GM19099 (cell line): ENCODE measurements around the gene EIPR1.

Source experiments
- POLR2A ChIP-seq: IDR thresholded peaks from 3 replicates; pipeline ENCODE4 v1.6.1; 2011; ENCODE audit warnings: low read depth; ENCODE audit not compliant: insufficient read length; ENCODE audit errors: extremely low read depth

EIPR1 gene

DNA sequence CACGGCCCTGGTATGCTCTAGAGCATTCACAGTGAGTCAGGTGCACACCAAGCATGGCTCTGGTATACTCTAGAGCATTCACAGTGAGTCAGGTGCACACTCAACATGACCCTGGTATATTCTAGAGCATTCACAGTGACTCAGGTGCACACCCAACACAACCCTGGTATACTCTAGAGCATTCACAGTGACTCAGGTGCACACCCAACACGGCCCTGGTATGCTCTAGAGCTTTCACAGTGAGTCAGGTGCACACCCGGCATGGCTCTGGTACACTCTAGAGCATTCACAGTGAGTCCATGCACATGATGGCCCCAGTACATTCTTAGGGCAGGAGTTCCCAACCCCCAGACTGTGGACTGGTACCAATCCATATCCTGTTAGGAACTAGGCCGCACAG lies 158.1 kb downstream of the EIPR1 start:
- no peak for TF ChIP-seq POLR2A

DNA sequence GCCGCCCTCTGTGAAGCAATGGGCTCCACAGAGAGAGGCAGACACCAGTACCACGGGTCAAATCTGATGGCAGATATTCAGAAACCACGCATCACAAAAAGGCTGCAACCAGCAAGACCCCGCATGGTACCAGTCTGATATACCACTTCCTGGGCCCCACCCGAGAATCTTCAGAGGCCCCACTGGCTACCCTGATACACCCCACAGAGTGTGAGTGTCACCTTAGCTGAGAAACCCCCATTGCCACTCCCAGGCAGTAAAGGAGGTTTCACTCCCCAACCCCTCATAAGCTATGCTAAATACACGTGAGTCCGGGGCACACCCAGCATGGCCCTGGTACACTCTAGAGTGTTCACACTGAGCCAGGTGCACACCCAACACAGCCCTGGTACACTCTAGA lies 160.0 kb downstream of the EIPR1 start:
- TF ChIP-seq POLR2A, result no peak

DNA sequence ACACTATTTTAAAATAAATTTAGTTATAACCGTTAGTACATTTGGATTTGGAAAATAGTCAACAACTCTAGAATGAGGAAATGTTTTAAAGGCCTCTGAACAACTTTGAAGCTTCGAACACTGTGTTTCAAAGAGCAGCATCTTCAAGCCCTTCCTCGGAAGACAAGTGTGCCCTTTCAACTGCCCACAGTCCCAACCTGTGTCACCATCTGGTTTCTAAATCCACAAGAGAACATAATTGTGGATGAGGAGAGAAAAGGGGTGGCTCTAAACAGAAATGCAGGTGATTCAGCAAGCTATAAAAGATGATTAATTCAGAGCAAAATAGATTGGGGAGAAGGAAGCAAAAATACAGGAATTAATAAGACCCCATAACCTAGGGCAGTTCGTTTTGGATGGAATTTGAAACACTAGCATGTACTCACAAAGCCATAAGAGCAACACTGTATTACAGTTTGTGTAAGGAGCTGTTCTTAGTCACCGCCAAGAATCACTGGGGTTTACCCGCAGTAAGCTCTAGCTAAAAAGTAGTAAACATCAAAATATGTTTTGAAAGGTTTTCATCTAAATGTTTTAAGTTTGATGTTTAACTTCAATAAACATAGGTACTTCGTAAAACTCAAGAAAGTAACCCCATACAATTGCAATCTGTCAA lies 160.7 kb downstream of the EIPR1 start:
- no peak for TF ChIP-seq POLR2A

DNA sequence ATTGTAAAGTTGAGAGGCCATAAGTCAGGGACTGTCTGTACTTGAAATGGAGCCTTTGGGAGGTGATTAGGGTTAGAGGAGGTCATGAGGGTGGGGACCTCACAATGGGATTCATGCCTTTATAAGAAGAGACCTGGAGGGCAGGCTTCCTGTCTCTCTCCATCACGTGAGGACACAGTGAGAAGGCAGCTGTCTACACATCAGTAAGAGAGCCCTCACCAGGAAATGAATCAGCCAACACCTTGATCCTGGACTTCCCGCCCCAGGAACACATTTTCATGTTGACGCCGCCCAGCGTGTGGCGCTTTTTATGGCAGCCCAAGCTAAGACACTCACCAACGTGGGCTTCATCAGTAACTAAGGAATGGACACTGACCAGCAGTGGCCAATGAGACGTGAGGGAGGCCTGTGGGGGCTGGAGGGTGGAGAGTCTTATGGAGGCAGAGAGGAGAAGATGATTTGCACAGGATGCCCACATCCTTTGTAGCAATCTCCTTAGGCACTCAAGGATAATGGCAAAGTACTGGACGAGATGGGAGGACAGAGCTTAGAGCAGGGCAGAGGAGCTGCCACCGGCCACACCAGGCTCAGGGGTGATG lies 162.7 kb downstream of the EIPR1 start:
- no peak for TF ChIP-seq POLR2A

DNA sequence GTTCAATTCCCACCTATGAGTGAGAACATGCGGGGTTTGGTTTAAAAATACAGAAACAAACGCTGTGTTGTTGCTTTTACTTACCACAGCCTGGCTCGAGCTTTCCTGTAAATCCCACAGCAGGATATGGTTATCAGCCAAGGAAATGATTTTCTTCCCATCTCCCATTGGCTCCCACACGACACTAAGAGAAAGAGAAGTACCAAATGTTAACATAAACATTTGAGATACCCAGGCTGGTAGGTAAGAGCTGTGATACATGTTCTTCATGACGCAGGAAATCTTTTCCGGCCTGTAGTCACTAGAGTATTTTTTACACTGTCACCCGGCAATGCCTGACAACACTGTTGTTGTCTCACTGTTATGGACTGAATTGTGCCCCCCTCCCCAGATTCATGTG lies 163.6 kb downstream of the EIPR1 start:
- TF ChIP-seq POLR2A, result no peak

DNA sequence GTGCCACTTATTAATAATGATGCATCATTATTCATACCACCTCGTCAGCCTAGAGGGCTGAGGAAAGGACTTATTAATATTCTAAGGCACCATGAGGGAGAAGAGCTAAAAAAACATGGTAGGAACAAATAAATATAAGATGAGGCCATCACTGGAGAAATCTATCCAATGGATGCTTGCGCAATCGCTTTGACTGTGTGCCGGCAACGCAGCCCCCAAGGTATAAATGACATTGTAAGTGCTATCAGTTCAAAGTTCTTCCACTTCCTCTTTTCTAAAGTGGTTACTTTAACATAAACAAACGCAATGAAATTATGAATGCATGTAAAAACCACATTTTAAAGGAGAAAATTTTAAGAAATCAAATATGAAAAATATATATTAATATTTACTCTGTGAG lies 164.6 kb downstream of the EIPR1 start:
- TF ChIP-seq POLR2A, result no peak

DNA sequence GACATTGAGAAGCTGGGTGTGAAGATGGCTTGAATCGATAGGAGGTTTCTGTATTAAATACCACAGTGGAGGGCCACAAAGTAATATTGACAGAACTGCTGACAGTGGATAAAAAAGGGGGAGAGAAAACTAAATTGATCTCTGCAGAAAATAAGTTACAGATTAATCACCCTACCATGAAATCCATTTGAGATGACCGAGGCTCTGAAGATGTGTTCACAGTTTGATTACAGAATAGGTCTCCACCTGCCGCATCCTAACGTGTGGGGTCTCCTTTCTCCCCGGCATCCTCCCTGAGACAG lies 165.6 kb downstream of the EIPR1 start:
- no peak for TF ChIP-seq POLR2A

DNA sequence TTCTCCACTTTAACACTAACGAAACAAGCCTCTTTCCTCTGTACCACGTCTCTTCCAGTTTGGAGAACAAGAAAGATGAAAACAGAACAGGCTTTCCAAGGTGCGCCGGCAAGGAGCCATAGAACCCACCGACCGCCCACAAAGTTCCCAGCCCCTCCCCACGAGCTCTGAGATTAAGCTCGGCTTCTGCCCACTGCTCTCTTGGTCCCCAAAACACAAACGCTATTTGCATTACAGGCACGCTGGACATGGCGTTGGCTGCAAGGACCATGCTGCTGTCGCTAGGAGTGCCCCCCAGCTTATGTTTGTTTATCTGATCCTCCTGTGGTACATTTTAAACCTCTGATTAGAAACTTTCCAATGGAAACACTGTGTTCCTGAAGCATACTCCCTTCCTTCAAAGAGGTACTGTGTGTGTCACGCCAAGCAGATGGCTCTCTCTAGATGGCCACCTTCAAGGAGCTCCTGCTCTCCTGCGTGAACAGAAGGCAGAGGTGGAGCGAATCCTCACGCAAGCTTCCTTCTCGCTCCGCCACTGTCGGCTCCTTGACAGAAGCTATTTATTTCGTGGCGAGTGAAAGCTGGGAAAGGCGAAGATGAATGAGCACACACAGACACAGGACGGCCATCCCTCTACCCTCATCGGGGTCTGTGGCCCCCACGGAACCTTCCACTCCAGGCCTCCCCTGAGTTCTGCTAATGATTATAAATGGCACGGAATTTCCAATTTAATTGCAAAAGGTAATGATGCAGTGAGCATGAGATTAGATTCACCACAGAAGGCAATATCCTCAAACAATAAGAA lies 166.2 kb downstream of the EIPR1 start:
- no peak for TF ChIP-seq POLR2A

DNA sequence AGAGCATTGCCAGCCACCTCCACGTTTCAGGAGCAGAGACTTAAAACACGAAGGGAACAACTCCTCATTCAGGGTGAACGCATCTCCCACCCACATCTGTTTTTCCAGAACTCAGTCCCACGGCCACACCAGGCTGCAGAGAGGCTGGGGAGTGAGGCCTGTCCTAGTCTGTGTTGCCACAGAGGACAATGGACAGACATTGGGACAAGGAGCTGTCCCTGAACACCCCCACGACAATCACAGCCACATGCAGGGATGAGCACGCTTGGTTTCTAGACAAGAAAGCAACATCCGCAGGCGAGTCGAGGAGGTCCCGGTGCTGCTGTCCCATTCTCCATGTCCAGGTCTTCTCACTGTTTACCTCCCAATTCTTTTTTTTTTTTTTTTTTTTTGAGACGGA lies 167.4 kb downstream of the EIPR1 start:
- no peak for TF ChIP-seq POLR2A

DNA sequence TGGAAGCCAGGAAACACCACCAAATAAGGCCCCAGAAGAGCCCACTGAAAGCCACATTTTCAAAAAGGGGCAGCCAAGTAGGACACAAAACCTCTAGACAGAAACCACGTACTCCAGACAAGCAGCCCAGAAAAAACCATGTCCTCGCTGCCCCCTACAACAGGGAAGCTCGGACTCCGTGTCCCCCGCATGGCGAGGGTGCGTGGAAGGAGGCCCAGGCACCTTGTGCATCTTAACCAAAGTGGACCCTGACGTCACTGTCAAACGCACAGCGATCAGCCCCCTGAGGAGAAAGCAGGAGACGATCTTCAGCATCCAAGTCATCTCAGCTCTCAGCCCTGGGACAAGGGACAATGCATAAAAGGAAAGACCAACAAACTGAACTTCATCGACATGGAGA lies 168.4 kb downstream of the EIPR1 start:
- TF ChIP-seq POLR2A, result no peak

DNA sequence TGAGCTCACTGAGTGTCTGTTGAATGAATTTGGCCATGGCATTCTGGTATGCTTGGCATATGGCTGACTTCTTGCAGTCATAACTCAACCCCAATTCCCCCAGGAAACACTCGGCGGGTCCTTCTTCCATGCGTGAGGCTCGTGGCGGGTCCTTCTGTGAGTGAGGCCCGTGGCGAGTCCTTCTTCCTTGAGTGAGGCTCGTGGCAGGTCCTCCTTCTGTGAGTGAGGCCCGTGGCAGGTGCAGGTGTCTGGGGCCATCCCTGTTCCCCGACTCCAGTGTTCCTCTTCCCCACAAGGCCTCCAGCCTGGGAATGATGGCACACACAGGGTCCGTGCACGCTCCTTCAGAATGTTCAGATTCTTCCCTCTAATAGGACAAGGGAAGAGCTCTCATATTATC lies 169.0 kb downstream of the EIPR1 start:
- no peak for TF ChIP-seq POLR2A

DNA sequence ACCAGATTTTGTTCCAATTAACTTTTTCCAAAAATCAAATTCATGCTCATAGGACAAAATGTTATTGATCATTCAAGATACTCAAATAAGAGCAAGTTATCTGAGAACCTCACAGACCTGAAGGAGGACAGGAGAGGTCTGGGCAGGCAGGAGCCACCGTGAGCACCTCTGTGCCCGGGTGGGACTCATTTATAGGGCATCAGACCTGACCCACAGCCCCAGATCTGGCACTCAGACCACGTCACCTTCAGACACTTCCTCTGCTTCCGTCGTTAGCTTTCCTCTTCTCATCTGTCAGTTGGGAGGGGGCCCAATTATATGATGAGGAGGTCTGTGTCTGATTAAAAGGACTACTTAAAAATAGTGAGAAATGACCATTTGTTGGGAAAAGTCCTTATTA lies 169.4 kb downstream of the EIPR1 start:
- TF ChIP-seq POLR2A, result no peak

DNA sequence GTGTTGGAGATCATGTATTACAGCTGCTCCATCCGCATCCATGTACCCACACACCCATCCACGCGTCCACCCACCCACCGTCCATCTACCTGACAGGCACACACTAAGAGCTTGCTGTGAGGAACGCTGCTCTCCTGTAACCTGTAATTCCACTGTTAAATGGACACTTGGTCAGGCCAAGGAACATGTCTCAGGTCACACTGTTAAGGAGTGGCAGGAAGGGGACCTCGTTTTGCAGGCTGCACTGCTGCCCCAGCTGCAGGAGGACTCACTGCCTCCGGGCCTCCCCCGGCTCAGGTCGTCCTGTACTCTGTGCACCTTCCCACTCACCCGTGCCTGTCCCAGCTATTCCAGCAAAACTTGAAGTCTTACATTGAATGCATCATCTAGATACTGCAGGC lies 170.5 kb downstream of the EIPR1 start:
- TF ChIP-seq POLR2A, result no peak

DNA sequence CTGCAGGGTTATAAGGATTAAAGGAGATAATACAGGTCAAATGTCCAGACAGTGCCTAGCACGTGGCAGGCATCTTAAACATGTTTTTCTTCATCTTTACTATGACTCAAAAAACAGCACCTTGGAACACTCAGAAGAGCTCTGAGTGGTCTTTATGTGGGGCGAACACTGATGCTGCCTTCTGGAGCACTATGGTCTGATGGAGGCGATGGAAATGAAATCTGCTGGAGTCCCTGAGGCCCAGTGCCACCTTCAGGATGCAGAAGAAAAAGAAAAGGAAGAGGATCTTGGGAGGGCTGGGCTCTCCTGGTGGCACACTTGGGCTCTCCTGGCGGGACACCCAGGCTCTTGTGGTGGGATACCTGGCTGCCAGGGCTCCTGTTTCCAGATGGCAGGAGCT lies 171.8 kb downstream of the EIPR1 start:
- TF ChIP-seq POLR2A, result no peak

DNA sequence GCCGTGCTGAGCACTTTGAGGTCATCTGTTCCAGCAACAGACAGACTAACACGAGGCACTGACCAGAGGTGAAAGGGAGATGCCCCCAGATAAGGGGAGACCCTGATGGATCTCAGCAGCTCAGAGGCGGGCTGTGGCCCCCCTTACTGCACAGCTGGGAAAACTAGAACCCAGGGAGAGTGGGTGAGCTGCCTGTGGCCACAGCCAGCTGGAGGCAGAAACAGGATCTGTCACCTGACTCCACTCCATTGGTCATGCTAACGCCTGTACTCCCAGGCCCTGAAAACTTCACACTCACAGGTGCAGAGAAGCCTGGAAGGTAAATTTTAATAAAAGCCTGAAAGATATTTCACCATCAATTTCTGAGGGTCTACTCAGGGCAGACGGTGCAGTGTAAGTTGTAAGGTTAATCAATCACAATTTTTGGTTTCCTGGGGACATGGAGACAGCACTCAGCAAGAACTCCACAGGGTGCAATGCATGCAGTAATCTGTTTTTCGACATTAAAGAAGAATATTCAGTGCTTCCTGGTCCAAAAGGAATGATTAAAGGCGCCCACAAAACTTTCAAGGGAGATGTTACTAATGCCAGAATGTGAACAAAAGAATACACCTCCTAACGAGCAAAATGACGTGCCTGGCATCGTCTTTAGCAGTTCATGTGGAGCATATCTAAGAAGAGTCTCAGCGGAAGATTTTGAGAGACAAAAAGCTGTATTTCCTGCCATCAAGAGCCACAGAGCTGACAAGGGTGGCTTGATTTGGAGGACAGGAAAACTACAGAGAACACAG lies 173.4 kb downstream of the EIPR1 start:
- no peak for TF ChIP-seq POLR2A
